GM12874 (cell line): ENCODE data around the gene CBX5.

ENCODE experiments used
- TF ChIP-seq, protein P1 (sequence below): IDR thresholded peaks from 2 replicates; pipeline ENCODE4 v1.5.1; 2011; ENCODE audit warnings: low read depth, mild to moderate bottlenecking, control low read depth, low read length, moderate library complexity; ENCODE audit not compliant: insufficient read depth

CBX5 gene

GRCh38 chr12:54246011-54246641 is 33.8 kb downstream of the CBX5 start:
- TF ChIP-seq, protein P1, sequence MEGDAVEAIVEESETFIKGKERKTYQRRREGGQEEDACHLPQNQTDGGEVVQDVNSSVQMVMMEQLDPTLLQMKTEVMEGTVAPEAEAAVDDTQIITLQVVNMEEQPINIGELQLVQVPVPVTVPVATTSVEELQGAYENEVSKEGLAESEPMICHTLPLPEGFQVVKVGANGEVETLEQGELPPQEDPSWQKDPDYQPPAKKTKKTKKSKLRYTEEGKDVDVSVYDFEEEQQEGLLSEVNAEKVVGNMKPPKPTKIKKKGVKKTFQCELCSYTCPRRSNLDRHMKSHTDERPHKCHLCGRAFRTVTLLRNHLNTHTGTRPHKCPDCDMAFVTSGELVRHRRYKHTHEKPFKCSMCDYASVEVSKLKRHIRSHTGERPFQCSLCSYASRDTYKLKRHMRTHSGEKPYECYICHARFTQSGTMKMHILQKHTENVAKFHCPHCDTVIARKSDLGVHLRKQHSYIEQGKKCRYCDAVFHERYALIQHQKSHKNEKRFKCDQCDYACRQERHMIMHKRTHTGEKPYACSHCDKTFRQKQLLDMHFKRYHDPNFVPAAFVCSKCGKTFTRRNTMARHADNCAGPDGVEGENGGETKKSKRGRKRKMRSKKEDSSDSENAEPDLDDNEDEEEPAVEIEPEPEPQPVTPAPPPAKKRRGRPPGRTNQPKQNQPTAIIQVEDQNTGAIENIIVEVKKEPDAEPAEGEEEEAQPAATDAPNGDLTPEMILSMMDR = no peak

GRCh38 chr12:54240971-54241588 is 38.8 kb downstream of the CBX5 start:
- TF ChIP-seq, protein P1 = no peak

- TF ChIP-seq, protein P1 = no peak
These were observed 39.8 kb downstream of the CBX5 start for GRCh38 chr12:54240129-54240528.

- TF ChIP-seq, protein P1 = no peak
These were observed 40.3 kb downstream of the CBX5 start for GRCh38 chr12:54239620-54240019.

DNA sequence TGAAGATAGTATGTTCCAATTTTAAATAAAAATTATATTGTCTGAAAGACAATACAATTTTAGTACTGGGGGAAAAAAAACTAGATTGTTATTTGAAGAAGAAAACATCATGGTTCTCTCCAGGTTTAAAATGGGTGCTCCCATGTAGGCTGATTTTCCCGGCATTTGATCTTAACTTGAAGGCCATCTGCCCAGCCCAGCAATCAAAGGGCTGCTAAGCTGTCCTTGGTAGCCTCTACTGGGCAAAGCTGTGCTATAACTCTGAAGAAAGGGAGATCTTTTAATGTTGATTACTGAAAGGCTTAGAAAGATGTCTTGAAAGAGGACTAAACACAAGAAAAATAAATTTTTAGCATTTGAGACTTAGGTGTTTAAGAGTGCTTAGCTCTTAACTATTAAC is 41.4 kb downstream of the CBX5 start:
- TF ChIP-seq, protein P1 = no peak

DNA sequence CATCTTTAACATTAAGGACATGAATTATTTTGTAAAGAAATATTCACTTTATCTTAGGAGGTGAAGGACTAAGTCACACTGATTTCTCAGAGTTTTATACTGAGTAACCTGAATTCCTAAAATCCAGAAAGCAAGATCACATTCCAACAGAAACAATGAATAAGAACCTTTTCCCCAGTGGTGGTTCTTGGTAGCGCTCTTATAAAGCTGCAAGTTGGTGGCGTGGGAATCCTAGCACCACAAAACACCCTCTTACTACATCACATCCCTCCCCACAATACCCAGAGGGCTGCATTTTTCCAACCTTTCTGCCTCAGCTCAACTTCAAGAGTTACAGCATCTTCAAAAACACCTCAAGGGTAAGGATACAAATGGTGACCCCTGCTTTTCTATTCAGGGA is 47.1 kb downstream of the CBX5 start:
- TF ChIP-seq, protein P1 = no peak

DNA sequence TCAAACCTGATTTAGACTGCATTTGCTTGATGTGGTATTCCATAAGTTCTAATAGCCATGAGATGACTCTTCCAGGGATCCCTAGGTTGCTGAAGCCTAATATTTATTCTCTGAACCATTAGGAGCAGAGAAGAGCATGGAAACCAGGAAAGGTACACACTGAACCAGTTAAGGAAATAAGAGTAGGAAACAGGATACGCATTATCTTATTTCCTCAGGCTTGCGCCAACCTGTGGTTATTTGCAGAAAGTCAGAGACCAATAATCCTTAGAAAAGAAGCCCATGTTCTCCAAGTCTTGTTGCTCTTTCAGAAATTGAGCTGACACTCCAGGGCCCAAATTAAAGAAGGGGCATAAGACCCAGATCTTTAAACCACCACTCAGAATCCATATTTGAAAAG is 49.4 kb downstream of the CBX5 start:
- TF ChIP-seq, protein P1 = no peak
